Prostate gland (tissue), 2 donors: ENCODE data around the gene CEACAM8.

Source experiments
- CTCF ChIP-seq, 4 experiments: fragments of 200-600 bp in 2 of 4; fragments of 450-650 bp in 2 of 4; sonication (generic) in 2 of 4; IDR thresholded peaks; 1 replicate in 3 of 4; 2 replicates in 1 of 4; pipeline ENCODE4 v1.5.1; 2016 to 2019; ENCODE audit warnings: antibody characterized with exemption in 4 of 4, mild to moderate bottlenecking in 2 of 4, moderate library complexity in 2 of 4
- POLR2AphosphoS5 ChIP-seq: sonication (generic); formaldehyde crosslinking; IDR thresholded peaks from one replicate; pipeline ENCODE4 v1.6.1; 2017; ENCODE audit warnings: antibody characterized with exemption

GRCh38 chr19:42595550-42596172 is 937 bp upstream of the CEACAM8 start:
- TF ChIP-seq CTCF (IDR thresholded peaks at IDR 0.05) (no peak), POLR2AphosphoS5 (no peak)
